ENCODE results near the gene ZNF644.
A peak's percentile ranks its signal among the peaks of the same experiment; 100 is the strongest.

ZNF644 gene

GRCh38 chr1:91036894-91037829, 15.3 kb upstream of the ZNF644 start:
- H3K4me1 Mint-ChIP-seq (ENCODE audit: low read depth), result no peaks in the 10 kb centered on the region
- H3K9me3 Mint-ChIP-seq (ENCODE audit: low read depth), result peaks cover 10% of the 10 kb centered on the region
- no peak overlapping the region for H3K4me3 Mint-ChIP-seq
- H3K36me3 Mint-ChIP-seq, result no peaks in the 10 kb centered on the region
- H3K27ac Mint-ChIP-seq, result no peak overlapping the region
- H3K27me3 Mint-ChIP-seq, result peaks cover 2% of the 10 kb centered on the region

GRCh38 chr1:91032349-91032748, 10.5 kb upstream of the ZNF644 start:
- Mint-ChIP-seq H3K27ac (no peak overlapping the region), H3K4me3 (no peak overlapping the region), H3K9me3 (ENCODE audit: low read depth) (no peaks in the 10 kb centered on the region), H3K4me1 (ENCODE audit: low read depth) (no peaks in the 10 kb centered on the region), H3K27me3 (peaks cover 4% of the 10 kb centered on the region), H3K36me3 (no peaks in the 10 kb centered on the region)

- H3K36me3 Mint-ChIP-seq, result no peaks in the 10 kb centered on the region
- no peaks in the 10 kb centered on the region for H3K9me3 Mint-ChIP-seq (ENCODE audit: low read depth)
- no peak overlapping the region for H3K4me3 Mint-ChIP-seq
- peaks cover 4% of the 10 kb centered on the region for H3K27me3 Mint-ChIP-seq
- peaks cover 2% of the 10 kb centered on the region for H3K4me1 Mint-ChIP-seq (ENCODE audit: low read depth)
- no peak overlapping the region for H3K27ac Mint-ChIP-seq
These were observed 9.2 kb upstream of the ZNF644 start for GRCh38 chr1:91031081-91031480.

GRCh38 chr1:91026777-91027176, 4.9 kb upstream of the ZNF644 start:
- Mint-ChIP-seq H3K36me3 (no peaks in the 10 kb centered on the region), H3K27ac (no peak overlapping the region), H3K4me1 (ENCODE audit: low read depth) (peaks cover 22% of the 10 kb centered on the region), H3K4me3 (no peak overlapping the region), H3K9me3 (ENCODE audit: low read depth) (no peaks in the 10 kb centered on the region), H3K27me3 (peaks cover 2% of the 10 kb centered on the region)

- peaks cover 22% of the 10 kb centered on the region for H3K4me1 Mint-ChIP-seq (ENCODE audit: low read depth)
- no peak overlapping the region for H3K4me3 Mint-ChIP-seq
- H3K9me3 Mint-ChIP-seq (ENCODE audit: low read depth), result no peaks in the 10 kb centered on the region
- peaks cover under 1% of the 10 kb centered on the region for H3K27me3 Mint-ChIP-seq
- no peak overlapping the region for H3K27ac Mint-ChIP-seq
- H3K36me3 Mint-ChIP-seq, result no peaks in the 10 kb centered on the region
These were observed 4.5 kb upstream of the ZNF644 start for GRCh38 chr1:91026320-91026719.

GRCh38 chr1:91024481-91025119, 2.8 kb upstream of the ZNF644 start:
- no peak overlapping the region for H3K4me3 Mint-ChIP-seq
- no peaks in the 10 kb centered on the region for H3K36me3 Mint-ChIP-seq
- H3K27ac Mint-ChIP-seq, result no peak overlapping the region
- H3K27me3 Mint-ChIP-seq, result no peaks in the 10 kb centered on the region
- peaks cover 36% of the 10 kb centered on the region for H3K4me1 Mint-ChIP-seq (ENCODE audit: low read depth)
- H3K9me3 Mint-ChIP-seq (ENCODE audit: low read depth), result no peaks in the 10 kb centered on the region

GRCh38 chr1:91022518-91022929, 689 bp upstream of the ZNF644 start:
- H3K36me3 Mint-ChIP-seq, result no peaks in the 10 kb centered on the region
- peak overlapping the region; percentile 98 for H3K4me3 Mint-ChIP-seq
- H3K27ac Mint-ChIP-seq, result peak overlapping the region; percentile 98
- H3K4me1 Mint-ChIP-seq (ENCODE audit: low read depth), result peaks cover 57% of the 10 kb centered on the region
- no peaks in the 10 kb centered on the region for H3K9me3 Mint-ChIP-seq (ENCODE audit: low read depth)
- H3K27me3 Mint-ChIP-seq, result no peaks in the 10 kb centered on the region

GRCh38 chr1:91020967-91021685, 709 bp downstream of the ZNF644 start:
- H3K9me3 Mint-ChIP-seq (ENCODE audit: low read depth), result no peaks in the 10 kb centered on the region
- H3K27me3 Mint-ChIP-seq, result no peaks in the 10 kb centered on the region
- peak overlapping the region; percentile 98 for H3K4me3 Mint-ChIP-seq
- no peaks in the 10 kb centered on the region for H3K36me3 Mint-ChIP-seq
- peak overlapping the region; percentile 97 for H3K27ac Mint-ChIP-seq
- peaks cover 66% of the 10 kb centered on the region for H3K4me1 Mint-ChIP-seq (ENCODE audit: low read depth)

GRCh38 chr1:91020486-91020885, 1.3 kb downstream of the ZNF644 start:
- H3K27ac Mint-ChIP-seq, result peak overlapping the region; percentile 97
- no peaks in the 10 kb centered on the region for H3K36me3 Mint-ChIP-seq
- H3K4me1 Mint-ChIP-seq (ENCODE audit: low read depth), result peaks cover 73% of the 10 kb centered on the region
- H3K4me3 Mint-ChIP-seq, result peak overlapping the region; percentile 98
- no peaks in the 10 kb centered on the region for H3K9me3 Mint-ChIP-seq (ENCODE audit: low read depth)
- no peaks in the 10 kb centered on the region for H3K27me3 Mint-ChIP-seq

GRCh38 chr1:91018006-91018405, 3.8 kb downstream of the ZNF644 start:
- peak overlapping the region; percentile 73 for H3K27ac Mint-ChIP-seq
- peaks cover 81% of the 10 kb centered on the region for H3K4me1 Mint-ChIP-seq (ENCODE audit: low read depth)
- no peaks in the 10 kb centered on the region for H3K9me3 Mint-ChIP-seq (ENCODE audit: low read depth)
- no peaks in the 10 kb centered on the region for H3K27me3 Mint-ChIP-seq
- H3K4me3 Mint-ChIP-seq, result peak overlapping the region; percentile 98
- H3K36me3 Mint-ChIP-seq, result no peaks in the 10 kb centered on the region

- Mint-ChIP-seq H3K27me3 (no peaks in the 10 kb centered on the region), H3K27ac (peak overlapping the region; percentile 68), H3K4me3 (peak overlapping the region; percentile 61), H3K4me1 (ENCODE audit: low read depth) (peaks cover 90% of the 10 kb centered on the region), H3K9me3 (ENCODE audit: low read depth) (no peaks in the 10 kb centered on the region), H3K36me3 (no peaks in the 10 kb centered on the region)
These were observed 5.9 kb downstream of the ZNF644 start for GRCh38 chr1:91015794-91016550.

- H3K9me3 Mint-ChIP-seq (ENCODE audit: low read depth), result no peaks in the 10 kb centered on the region
- H3K27ac Mint-ChIP-seq, result no peak overlapping the region
- H3K4me1 Mint-ChIP-seq (ENCODE audit: low read depth), result peaks cover 90% of the 10 kb centered on the region
- no peaks in the 10 kb centered on the region for H3K36me3 Mint-ChIP-seq
- no peaks in the 10 kb centered on the region for H3K27me3 Mint-ChIP-seq
- H3K4me3 Mint-ChIP-seq, result peak overlapping the region; percentile 4
These were observed 6.5 kb downstream of the ZNF644 start for GRCh38 chr1:91015358-91015780.

- H3K27me3 Mint-ChIP-seq, result no peaks in the 10 kb centered on the region
- no peak overlapping the region for H3K27ac Mint-ChIP-seq
- H3K4me3 Mint-ChIP-seq, result no peak overlapping the region
- H3K36me3 Mint-ChIP-seq, result no peaks in the 10 kb centered on the region
- H3K4me1 Mint-ChIP-seq (ENCODE audit: low read depth), result peaks cover 88% of the 10 kb centered on the region
- no peaks in the 10 kb centered on the region for H3K9me3 Mint-ChIP-seq (ENCODE audit: low read depth)
These were observed 7.4 kb downstream of the ZNF644 start for GRCh38 chr1:91014475-91014874.

GRCh38 chr1:91013302-91013701, 8.5 kb downstream of the ZNF644 start:
- peaks cover 3% of the 10 kb centered on the region for H3K36me3 Mint-ChIP-seq
- no peaks in the 10 kb centered on the region for H3K9me3 Mint-ChIP-seq (ENCODE audit: low read depth)
- H3K4me3 Mint-ChIP-seq, result no peak overlapping the region
- peak overlapping the region; percentile 7 for H3K27ac Mint-ChIP-seq
- no peaks in the 10 kb centered on the region for H3K27me3 Mint-ChIP-seq
- H3K4me1 Mint-ChIP-seq (ENCODE audit: low read depth), result peaks cover 84% of the 10 kb centered on the region
